Ovary (tissue), 3 donors: Measurements from ENCODE around the gene RTL1.

Experiments used
- CTCF ChIP-seq, 3 donors: fragments of 450-650 bp in 2 of 3; fragments of 200-600 bp in 1 of 3; IDR thresholded peaks; one replicate each; pipeline versions ENCODE4 v1.5.1 to v1.8.0; 2016 to 2022; ENCODE audit warnings: antibody characterized with exemption in 3 of 3, mild to moderate bottlenecking in 1 of 3
- EP300 ChIP-seq: sonication (generic); formaldehyde crosslinking; IDR thresholded peaks from one replicate; pipeline ENCODE4 v1.6.1; 2017; ENCODE audit warnings: antibody characterized with exemption
- POLR2A ChIP-seq: fragments of 450-650 bp; IDR thresholded peaks from one replicate; pipeline ENCODE4 v1.6.1; 2017; ENCODE audit warnings: antibody characterized with exemption, mild to moderate bottlenecking, moderate library complexity
- donor health status: DM: no; HTN: no; CAD: no.

- TF ChIP-seq CTCF (IDR thresholded peaks at IDR 0.05) (no peak), POLR2A (no peak), EP300 (no peak)
Observed at GRCh38 chr14:100830681-100831080, 72.8 kb downstream of the RTL1 start.
